HT-29 (cell line): ENCODE results near the gene KIAA2012. TPM values are rescaled to one million over a fixed set of nuclear protein-coding genes. Genes with fewer than 3 reads are reported as not detected.
A peak's percentile ranks its signal among the peaks of the same experiment; 100 is the strongest.
"Not testable (repeated sequence)": the region's sequence is repeated elsewhere in the genome, so short reads cannot be mapped to it uniquely, and the experiment has no call there.

ENCODE experiments used
- DNase-seq: peaks from one replicate; pipeline ENCODE4 v3.0.0-alpha.2; 2015; ENCODE audit warnings: low spot score
- total RNA-seq: library from RNA; depleted of rRNA; stranded (reverse); fragments of >200 nt; shearing (Covaris generic); gene quantifications from 2 replicates; pipeline ENCODE4 v1.2.3, GENCODE V29; 2014

Gene KIAA2012
- total RNA-seq, 1 experiment from 2014 or later: 0.05 TPM

- no peak for DNase-seq
These were observed 41.7 kb downstream of the KIAA2012 start for GRCh38 chr2:202114795-202115194.

GRCh38 chr2:202115479-202115971 lies 42.5 kb downstream of the KIAA2012 start:
- DNase-seq: no peak

- no peak for DNase-seq
These were observed 43.6 kb downstream of the KIAA2012 start for GRCh38 chr2:202116691-202117090.

GRCh38 chr2:202118168-202118567 lies 45.1 kb downstream of the KIAA2012 start:
- DNase-seq: no peak

GRCh38 chr2:202120828-202121227 lies 47.8 kb downstream of the KIAA2012 start:
- DNase-seq: no peak

GRCh38 chr2:202121532-202122162 lies 48.6 kb downstream of the KIAA2012 start:
- DNase-seq: peak; percentile 25

GRCh38 chr2:202122163-202122540 lies 49.1 kb downstream of the KIAA2012 start:
- no peak for DNase-seq

- no peak for DNase-seq
These were observed 50.1 kb downstream of the KIAA2012 start for GRCh38 chr2:202122980-202123720.

GRCh38 chr2:202124286-202124685 lies 51.2 kb downstream of the KIAA2012 start:
- DNase-seq: no peak

GRCh38 chr2:202127687-202128331 lies 54.8 kb downstream of the KIAA2012 start:
- DNase-seq: no peak

- DNase-seq: no peak
These were observed 56.8 kb downstream of the KIAA2012 start for GRCh38 chr2:202129841-202130240.

GRCh38 chr2:202133200-202133908 lies 60.3 kb downstream of the KIAA2012 start:
- DNase-seq: no peak

GRCh38 chr2:202133909-202134265 lies 60.8 kb downstream of the KIAA2012 start:
- DNase-seq: no peak

GRCh38 chr2:202135091-202135874 lies 62.2 kb downstream of the KIAA2012 start:
- DNase-seq: no peak

- not testable (repeated sequence) for DNase-seq
These were observed 63.0 kb downstream of the KIAA2012 start for GRCh38 chr2:202136039-202136438.

- DNase-seq: no peak
These were observed 63.5 kb downstream of the KIAA2012 start for GRCh38 chr2:202136526-202136925.

GRCh38 chr2:202140522-202141252 lies 67.6 kb downstream of the KIAA2012 start:
- DNase-seq: no peak

- no peak for DNase-seq
These were observed 68.4 kb downstream of the KIAA2012 start for GRCh38 chr2:202141329-202141947.

- DNase-seq: no peak
These were observed 69.5 kb downstream of the KIAA2012 start for GRCh38 chr2:202142540-202142939.

- DNase-seq: no peak
These were observed 74.7 kb downstream of the KIAA2012 start for GRCh38 chr2:202147775-202148174.
